Activated T-helper 17 cell treated with anti-CD3 and anti-CD28 coated beads, Interleukin-2, amount 50 U/mL, for 72 hours (primary cell): ENCODE results near the gene TERT. TPM values are rescaled to one million over a fixed set of nuclear protein-coding genes. Genes with fewer than 3 reads are reported as not detected.
"Not testable (repeated sequence)": the region's sequence is repeated elsewhere in the genome, so short reads cannot be mapped to it uniquely, and the experiment has no call there.

Experiments
- ATAC-seq: fragments of 150-1000 bp; cut with Tn5 transposase; replicated peaks from 2 replicates; pipeline ENCODE4 v1.10.0; 2021; ENCODE audit warnings: mild to moderate bottlenecking, moderate library complexity
- H3K27ac Mint-ChIP-seq: one replicate; pipeline ENCODE4 v1.8.0; 2022; ENCODE audit warnings: mixed read lengths
- H3K27me3 Mint-ChIP-seq: one replicate; pipeline ENCODE4 v1.8.0; 2022; ENCODE audit warnings: mixed read lengths
- H3K36me3 Mint-ChIP-seq: one replicate; pipeline ENCODE4 v1.8.0; 2022; ENCODE audit warnings: low read depth, mild to moderate bottlenecking, mixed read lengths
- H3K4me1 Mint-ChIP-seq: one replicate; pipeline ENCODE4 v1.8.0; 2022; ENCODE audit warnings: mixed read lengths
- H3K4me3 Mint-ChIP-seq: one replicate; pipeline ENCODE4 v1.8.0; 2022; ENCODE audit warnings: mild to moderate bottlenecking, mixed read lengths
- H3K9me3 Mint-ChIP-seq: one replicate; pipeline ENCODE4 v1.8.0; 2022; ENCODE audit warnings: mixed read lengths
- total RNA-seq, 2 donors: library from RNA; stranded (reverse); gene quantifications; one replicate each; pipeline ENCODE4 v1.2.3, GENCODE V29; 2022

TERT gene
- total RNA-seq: 1 to 10 TPM; 4.6 to 9.1 TPM

DNA sequence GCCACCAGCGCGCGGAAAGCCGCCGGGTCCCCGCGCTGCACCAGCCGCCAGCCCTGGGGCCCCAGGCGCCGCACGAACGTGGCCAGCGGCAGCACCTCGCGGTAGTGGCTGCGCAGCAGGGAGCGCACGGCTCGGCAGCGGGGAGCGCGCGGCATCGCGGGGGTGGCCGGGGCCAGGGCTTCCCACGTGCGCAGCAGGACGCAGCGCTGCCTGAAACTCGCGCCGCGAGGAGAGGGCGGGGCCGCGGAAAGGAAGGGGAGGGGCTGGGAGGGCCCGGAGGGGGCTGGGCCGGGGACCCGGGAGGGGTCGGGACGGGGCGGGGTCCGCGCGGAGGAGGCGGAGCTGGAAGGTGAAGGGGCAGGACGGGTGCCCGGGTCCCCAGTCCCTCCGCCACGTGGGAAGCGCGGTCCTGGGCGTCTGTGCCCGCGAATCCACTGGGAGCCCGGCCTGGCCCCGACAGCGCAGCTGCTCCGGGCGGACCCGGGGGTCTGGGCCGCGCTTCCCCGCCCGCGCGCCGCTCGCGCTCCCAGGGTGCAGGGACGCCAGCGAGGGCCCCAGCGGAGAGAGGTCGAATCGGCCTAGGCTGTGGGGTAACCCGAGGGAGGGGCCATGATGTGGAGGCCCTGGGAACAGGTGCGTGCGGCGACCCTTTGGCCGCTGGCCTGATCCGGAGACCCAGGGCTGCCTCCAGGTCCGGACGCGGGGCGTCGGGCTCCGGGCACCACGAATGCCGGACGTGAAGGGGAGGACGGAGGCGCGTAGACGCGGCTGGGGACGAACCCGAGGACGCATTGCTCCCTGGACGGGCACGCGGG, at the start of gene TERT:
Gene TERT, minus strand, starts transcription at position 234 of the 815 bp plus-strand sequence. Its CDS starts 79 bp downstream, at position 155.
- peak within 1 kb of the TSS; percentile 49 for H3K4me3 Mint-ChIP-seq
- no peaks in the 10 kb centered on the region for H3K4me1 Mint-ChIP-seq
- no peaks in the 10 kb centered on the region for H3K9me3 Mint-ChIP-seq
- H3K36me3 Mint-ChIP-seq: no peaks in the 10 kb centered on the region
- ATAC-seq: peak; percentile 81
- no peak within 1 kb of the TSS for H3K27ac Mint-ChIP-seq
- no peaks in the 10 kb centered on the region for H3K27me3 Mint-ChIP-seq

DNA sequence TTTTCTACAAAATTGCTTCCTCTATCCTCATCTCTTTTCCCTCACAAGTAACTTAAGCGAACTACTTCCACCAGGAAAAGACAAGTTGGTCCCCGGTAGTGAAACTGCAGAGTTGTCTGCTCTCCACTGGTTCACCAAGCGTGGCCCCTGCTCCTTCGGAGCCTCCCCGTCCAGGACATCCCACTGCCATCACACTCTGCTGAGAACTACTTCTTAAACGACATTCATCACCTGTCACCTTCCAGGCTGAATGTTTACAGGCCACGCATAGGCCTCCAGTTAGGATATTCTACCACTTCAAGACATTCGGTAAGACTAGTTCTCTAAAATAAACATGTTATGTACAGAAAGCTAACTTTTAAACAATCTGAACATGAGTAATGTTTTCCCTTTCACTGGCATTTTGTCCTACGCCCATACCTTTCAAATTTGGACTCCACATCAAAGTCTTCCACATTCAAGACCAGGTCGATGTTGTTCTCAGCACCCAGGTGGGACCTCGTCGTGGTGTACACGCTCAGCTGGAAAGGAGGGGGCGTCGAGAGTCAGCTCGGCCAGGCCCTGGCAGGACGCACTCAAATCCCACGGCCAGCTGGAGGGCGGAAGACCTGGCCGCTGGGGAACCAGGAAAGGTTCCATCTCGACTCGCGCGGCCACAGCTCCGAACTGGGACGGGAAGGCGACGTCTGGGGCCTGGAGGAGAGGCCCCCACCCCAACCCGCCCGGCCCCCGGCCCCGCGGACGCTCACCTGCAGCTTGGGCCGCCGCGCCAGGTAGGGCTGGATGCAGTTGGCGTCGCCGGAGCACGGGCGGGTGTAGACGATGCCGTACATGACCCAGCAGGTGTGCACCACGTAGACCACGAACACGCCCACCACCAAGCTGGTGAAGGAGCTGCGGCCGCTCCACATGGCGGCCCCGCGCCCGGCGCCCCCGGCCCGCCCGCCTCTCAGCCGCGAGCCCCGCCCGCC, 49.3 kb upstream of the TERT start:
- peak overlapping the region; percentile 91 for H3K27ac Mint-ChIP-seq
- H3K27me3 Mint-ChIP-seq: no peaks in the 10 kb centered on the region
- H3K36me3 Mint-ChIP-seq: peaks cover 43% of the 10 kb centered on the region
- H3K4me3 Mint-ChIP-seq: peak overlapping the region; percentile 96
- H3K4me1 Mint-ChIP-seq: peaks cover 12% of the 10 kb centered on the region
- no peaks in the 10 kb centered on the region for H3K9me3 Mint-ChIP-seq
- ATAC-seq: peak; percentile 12

DNA sequence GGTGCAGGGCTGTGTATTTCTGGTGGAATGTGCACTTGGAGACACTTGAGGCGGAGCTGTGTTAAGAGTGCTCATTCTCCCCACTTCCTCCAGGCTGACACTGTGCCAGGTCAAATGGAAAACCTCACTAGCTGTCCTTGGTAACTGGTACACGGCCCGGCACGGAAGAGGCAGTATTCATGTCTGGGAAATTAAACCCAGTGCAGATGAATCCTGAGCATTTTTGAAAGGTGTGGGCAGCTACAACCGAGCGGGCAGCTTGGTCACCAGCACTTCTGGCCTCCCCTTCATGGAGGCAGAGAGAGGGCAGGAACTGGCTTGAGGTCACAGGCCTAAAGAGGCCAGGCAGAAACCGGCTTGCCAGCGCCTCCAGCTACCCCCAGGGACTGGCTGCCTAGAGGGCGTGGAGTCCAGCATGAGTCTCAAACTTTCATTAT, 48.5 kb upstream of the TERT start:
- ATAC-seq: no peak
- Mint-ChIP-seq H3K9me3 (no peaks in the 10 kb centered on the region), H3K27me3 (no peaks in the 10 kb centered on the region), H3K27ac (peak overlapping the region; percentile 91), H3K36me3 (peaks cover 48% of the 10 kb centered on the region), H3K4me3 (peak overlapping the region; percentile 96), H3K4me1 (peaks cover 12% of the 10 kb centered on the region)

GRCh38 chr5:1342711-1343110, 47.8 kb upstream of the TERT start:
- peaks cover 54% of the 10 kb centered on the region for H3K36me3 Mint-ChIP-seq

DNA sequence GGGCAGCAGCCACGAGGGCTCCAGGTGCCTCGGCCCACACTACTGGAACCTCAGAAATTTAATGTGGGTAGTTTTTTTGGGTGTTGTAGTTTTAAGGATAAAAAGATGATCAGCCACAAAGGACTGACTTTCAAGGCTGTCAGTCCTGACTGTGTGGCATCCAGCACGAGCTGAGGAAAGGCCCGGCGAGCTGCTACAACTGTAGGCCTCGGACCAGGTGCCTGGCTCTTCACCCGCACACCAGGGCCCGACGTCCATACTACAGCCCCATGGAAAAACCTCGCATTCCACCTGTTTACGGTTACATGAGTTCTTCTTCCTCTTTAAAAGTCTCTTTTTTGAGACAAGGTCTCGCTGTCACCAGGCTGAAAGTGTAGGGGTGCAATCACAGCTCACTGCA, 47.4 kb upstream of the TERT start:
- ATAC-seq: no peak
- no peak overlapping the region for H3K27ac Mint-ChIP-seq
- peaks cover 12% of the 10 kb centered on the region for H3K4me1 Mint-ChIP-seq
- H3K9me3 Mint-ChIP-seq: no peaks in the 10 kb centered on the region
- H3K4me3 Mint-ChIP-seq: no peak overlapping the region
- no peaks in the 10 kb centered on the region for H3K27me3 Mint-ChIP-seq
- peaks cover 59% of the 10 kb centered on the region for H3K36me3 Mint-ChIP-seq

More at GRCh38 chr5:1342711-1343110, 47.8 kb upstream of the TERT start:
- peak overlapping the region; percentile 96 for H3K4me3 Mint-ChIP-seq
- H3K27ac Mint-ChIP-seq: peak overlapping the region; percentile 91
- not testable (repeated sequence) for ATAC-seq, H3K9me3 Mint-ChIP-seq, H3K27me3 Mint-ChIP-seq
- H3K4me1 Mint-ChIP-seq: peaks cover 12% of the 10 kb centered on the region

DNA sequence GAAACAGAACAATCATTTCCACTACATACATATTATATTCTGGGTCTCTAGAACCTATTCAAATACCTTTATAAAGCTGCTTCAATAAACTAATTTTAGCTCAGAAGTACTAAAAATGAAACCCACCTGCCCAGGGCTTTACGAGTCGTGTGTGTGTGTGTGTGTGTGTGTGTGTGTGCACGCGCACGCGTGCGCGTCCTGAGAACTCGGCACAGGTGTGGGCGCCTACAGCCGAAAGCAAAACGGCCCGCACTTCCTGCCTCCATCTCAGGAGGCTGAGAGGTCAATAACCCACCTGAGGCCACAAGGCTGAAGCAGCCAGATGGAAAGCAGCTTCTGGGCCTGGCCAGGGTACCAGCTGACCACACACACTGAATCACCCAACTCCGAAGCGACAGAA, 47.0 kb upstream of the TERT start:
- Mint-ChIP-seq H3K27ac (no peak overlapping the region), H3K36me3 (peaks cover 63% of the 10 kb centered on the region), H3K9me3 (no peaks in the 10 kb centered on the region), H3K4me1 (peaks cover 12% of the 10 kb centered on the region), H3K27me3 (no peaks in the 10 kb centered on the region), H3K4me3 (no peak overlapping the region)
- no peak for ATAC-seq

DNA sequence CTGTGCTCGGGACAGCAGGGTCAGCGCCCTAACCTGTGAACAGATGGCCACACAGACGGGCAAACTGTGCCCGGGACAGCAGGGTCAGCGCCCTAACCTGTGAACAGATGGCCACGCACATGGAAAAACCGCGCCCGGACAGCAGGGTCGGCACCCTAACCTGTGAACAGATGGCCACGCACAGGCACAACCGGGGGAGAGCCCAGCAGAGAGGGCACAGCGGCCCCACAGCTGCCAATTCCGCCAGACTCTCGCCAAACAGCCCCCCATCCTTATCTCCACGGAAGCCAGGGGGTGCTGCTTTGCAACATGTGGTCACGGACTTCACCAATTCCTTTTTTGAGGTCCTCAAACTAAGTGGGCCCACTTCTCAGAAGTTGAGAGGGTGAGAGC, 44.9 kb upstream of the TERT start:
- not testable (repeated sequence) for H3K4me3 Mint-ChIP-seq, H3K27ac Mint-ChIP-seq, ATAC-seq, H3K9me3 Mint-ChIP-seq, H3K27me3 Mint-ChIP-seq
- Mint-ChIP-seq H3K4me1 (peaks cover 12% of the 10 kb centered on the region), H3K36me3 (peaks cover 82% of the 10 kb centered on the region)

DNA sequence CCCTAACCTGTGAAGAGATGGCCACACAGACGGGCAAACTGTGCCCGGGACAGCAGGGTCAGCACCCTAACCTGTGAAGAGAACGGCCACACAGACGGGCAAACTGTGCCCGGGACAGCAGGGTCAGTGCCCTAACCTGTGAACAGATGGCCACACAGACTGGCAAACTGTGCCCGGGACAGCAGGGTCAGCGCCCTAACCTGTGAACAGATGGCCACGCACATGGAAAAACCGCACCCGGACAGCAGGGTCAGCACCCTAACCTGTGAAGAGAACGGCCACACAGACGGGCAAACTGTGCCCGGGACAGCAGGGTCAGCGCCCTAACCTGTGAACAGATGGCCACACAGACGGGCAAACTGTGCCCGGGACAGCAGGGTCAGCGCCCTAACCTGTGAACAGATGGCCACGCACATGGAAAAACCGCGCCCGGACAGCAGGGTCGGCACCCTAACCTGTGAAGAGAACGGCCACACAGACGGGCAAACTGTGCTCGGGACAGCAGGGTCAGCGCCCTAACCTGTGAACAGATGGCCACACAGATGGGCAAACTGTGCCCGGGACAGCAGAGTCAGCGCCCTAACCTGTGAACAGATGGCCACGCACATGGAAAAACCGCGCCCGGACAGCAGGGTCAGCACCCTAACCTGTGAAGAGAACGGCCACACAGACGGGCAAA, 44.4 kb upstream of the TERT start:
- peaks cover 12% of the 10 kb centered on the region for H3K4me1 Mint-ChIP-seq
- H3K36me3 Mint-ChIP-seq: peaks cover 87% of the 10 kb centered on the region
- H3K27me3 Mint-ChIP-seq, H3K4me3 Mint-ChIP-seq, H3K9me3 Mint-ChIP-seq, H3K27ac Mint-ChIP-seq, ATAC-seq: not testable (repeated sequence)

DNA sequence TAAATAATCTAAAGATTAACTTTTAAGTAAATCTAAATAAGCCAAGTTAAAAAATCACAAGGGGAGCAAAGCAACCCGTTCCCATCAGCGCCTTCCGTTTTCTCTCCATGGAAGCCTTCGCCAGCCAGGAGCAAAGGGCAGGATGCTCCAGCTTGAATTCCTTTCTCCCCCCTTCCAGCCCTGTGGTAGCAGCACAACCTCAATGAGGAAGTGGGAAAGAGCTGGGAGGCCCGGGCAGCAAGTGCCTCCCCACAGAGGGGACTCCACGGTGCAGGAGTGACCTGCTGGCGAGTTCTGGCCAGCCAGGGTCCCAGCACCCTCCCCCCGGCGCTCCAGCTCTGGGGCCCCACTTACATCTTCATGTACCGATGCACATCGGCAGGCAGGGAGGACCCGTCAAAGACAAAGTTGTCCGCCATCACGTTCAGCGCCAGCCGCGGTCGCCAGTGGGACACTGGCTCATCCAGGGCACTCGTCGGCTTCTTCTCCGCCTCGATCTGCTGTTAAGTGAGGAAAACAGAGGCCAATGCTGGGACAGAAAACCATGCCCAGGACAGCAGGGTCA, 43.7 kb upstream of the TERT start:
- no peak for ATAC-seq

DNA sequence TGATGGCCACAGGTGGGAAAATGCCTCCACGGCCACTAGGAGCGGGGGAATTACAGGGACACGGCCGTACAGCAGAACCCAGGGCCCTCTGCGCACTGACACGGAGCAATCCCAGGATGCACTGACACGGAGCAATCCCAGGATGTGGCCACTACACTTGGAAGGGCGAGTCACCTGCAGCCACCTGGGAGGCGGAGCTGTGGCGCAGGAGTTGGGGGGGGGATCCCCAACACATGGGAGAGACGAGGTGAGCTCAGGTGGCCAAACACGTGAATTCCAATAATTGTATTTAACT, 43.3 kb upstream of the TERT start:
- Mint-ChIP-seq H3K27me3 (no peaks in the 10 kb centered on the region), H3K27ac (no peak overlapping the region), H3K36me3 (peaks cover 88% of the 10 kb centered on the region), H3K4me1 (peaks cover 3% of the 10 kb centered on the region), H3K4me3 (no peak overlapping the region), H3K9me3 (no peaks in the 10 kb centered on the region)
- no peak for ATAC-seq

More for the DNA sequence above, 43.7 kb upstream of the TERT start:
- Mint-ChIP-seq H3K27me3 (no peaks in the 10 kb centered on the region), H3K9me3 (no peaks in the 10 kb centered on the region), H3K4me3 (no peak overlapping the region), H3K36me3 (peaks cover 88% of the 10 kb centered on the region), H3K27ac (no peak overlapping the region), H3K4me1 (peaks cover 5% of the 10 kb centered on the region)

GRCh38 chr5:1337489-1338195, 42.8 kb upstream of the TERT start:
- Mint-ChIP-seq H3K4me3 (no peak overlapping the region), H3K9me3 (no peaks in the 10 kb centered on the region)

GRCh38 chr5:1336749-1337488, 42.1 kb upstream of the TERT start:
- Mint-ChIP-seq H3K36me3 (peaks cover 87% of the 10 kb centered on the region), H3K27me3 (no peaks in the 10 kb centered on the region), H3K4me3 (no peak overlapping the region), H3K9me3 (no peaks in the 10 kb centered on the region), H3K4me1 (no peaks in the 10 kb centered on the region), H3K27ac (no peak overlapping the region)
- ATAC-seq: no peak

More at GRCh38 chr5:1337489-1338195, 42.8 kb upstream of the TERT start:
- Mint-ChIP-seq H3K27ac (no peak overlapping the region), H3K4me1 (no peaks in the 10 kb centered on the region), H3K27me3 (no peaks in the 10 kb centered on the region), H3K36me3 (peaks cover 87% of the 10 kb centered on the region)
- no peak for ATAC-seq

DNA sequence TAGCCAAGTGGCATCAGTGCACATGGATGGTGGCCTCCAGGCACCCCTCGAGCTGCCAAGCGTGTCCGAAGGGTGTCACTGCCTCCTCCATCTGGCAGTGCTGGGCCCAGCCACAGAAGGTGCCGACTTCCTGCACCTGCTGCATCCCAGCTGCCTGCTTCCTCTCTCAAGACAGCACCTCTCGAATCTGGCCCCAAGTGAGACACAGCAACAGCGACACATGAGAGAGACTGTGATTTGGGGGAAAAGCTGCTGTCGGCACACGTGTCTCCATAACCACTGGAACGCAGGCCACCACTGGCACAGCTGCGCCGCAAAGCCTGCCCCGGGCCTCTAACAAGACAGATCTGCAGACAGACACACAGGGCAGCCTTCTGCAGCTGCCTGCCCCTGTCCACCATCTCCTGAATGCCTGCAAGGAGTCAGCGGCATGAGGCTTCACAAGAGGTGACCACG, 41.3 kb upstream of the TERT start:
- Mint-ChIP-seq H3K27me3 (no peaks in the 10 kb centered on the region), H3K36me3 (peaks cover 87% of the 10 kb centered on the region), H3K27ac (peak overlapping the region; percentile 41), H3K4me1 (no peaks in the 10 kb centered on the region), H3K9me3 (no peaks in the 10 kb centered on the region), H3K4me3 (no peak overlapping the region)
- ATAC-seq: no peak
